ENCODE measurements around the gene DNAH2. TPM values are rescaled to one million over a fixed set of nuclear protein-coding genes. Genes with fewer than 3 reads are reported as not detected.

The DNAH2 gene
- total RNA-seq, 2 experiments from 2014 or later = not detected

- ChIA-PET POLR2A (no interaction called here), CTCF (interaction anchor here (0.5 to 2.0 kb wide), 6 partner anchors 9 to 139 kb away, joined by 3 to 12 read pairs (median 4); partner anchors contain the start of gene KDM6B)
- Mint-ChIP-seq H3K27me3 (no peaks in the 10 kb centered on the region), H3K36me3 (ENCODE audit: low read depth) (peaks cover 5% of the 10 kb centered on the region), H3K27ac (peak overlapping the region; percentile 83), H3K4me3 (peak overlapping the region; percentile 80), H3K4me1 (peaks cover 24% of the 10 kb centered on the region), H3K9me3 (no peaks in the 10 kb centered on the region)
- DNase-seq = no peak
Measured at GRCh38 chr17:7850701-7851437, 133.3 kb downstream of the DNAH2 start.

DNA sequence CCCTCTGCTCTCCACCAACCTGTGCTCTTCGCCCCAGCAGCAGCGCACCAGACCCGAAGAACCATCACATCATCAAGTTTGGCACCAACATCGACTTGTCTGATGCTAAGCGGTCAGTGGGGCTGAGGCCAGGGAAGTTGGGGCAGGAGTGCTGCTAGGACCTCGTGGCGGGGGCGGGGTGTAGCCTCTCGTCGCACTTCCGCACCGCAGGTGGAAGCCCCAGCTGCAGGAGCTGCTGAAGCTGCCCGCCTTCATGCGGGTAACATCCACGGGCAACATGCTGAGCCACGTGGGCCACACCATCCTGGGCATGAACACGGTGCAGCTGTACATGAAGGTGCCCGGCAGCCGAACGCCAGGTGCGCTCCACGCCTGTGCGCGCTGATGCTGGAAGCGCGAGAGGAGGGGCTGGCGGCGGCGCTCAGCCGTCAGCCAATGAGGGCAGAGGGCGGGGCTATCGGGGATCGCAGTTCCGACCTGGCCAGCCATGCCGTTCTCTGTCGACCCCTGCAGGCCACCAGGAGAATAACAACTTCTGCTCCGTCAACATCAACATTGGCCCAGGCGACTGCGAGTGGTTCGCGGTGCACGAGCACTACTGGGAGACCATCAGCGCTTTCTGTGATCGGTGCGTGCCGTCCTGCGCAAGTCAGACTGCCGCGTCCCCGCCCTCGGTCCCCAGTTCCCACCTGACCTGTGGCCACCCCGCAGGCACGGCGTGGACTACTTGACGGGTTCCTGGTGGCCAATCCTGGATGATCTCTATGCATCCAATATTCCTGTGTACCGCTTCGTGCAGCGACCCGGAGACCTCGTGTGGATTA lies 134.1 kb downstream of the DNAH2 start:
- peaks cover 6% of the 10 kb centered on the region for H3K36me3 Mint-ChIP-seq (ENCODE audit: low read depth)
- H3K4me1 Mint-ChIP-seq = peaks cover 24% of the 10 kb centered on the region
- no peaks in the 10 kb centered on the region for H3K9me3 Mint-ChIP-seq
- peak overlapping the region; percentile 80 for H3K4me3 Mint-ChIP-seq
- ChIA-PET POLR2A (no interaction called here), CTCF (interaction anchor here (0.5 to 2.0 kb wide), 5 partner anchors 10 to 138 kb away, joined by 3 to 12 read pairs (median 5); partner anchors contain the start of gene KDM6B)
- no peaks in the 10 kb centered on the region for H3K27me3 Mint-ChIP-seq
- H3K27ac Mint-ChIP-seq = peak overlapping the region; percentile 83
- DNase-seq = peak; percentile 95

- DNase-seq = no peak
- peaks cover 6% of the 10 kb centered on the region for H3K36me3 Mint-ChIP-seq (ENCODE audit: low read depth)
- peak overlapping the region; percentile 83 for H3K27ac Mint-ChIP-seq
- H3K27me3 Mint-ChIP-seq = no peaks in the 10 kb centered on the region
- POLR2A ChIA-PET = no interaction called here
- H3K9me3 Mint-ChIP-seq = no peaks in the 10 kb centered on the region
- peaks cover 22% of the 10 kb centered on the region for H3K4me1 Mint-ChIP-seq
- CTCF ChIA-PET = no interaction called here
- no peak overlapping the region for H3K4me3 Mint-ChIP-seq
Measured at GRCh38 chr17:7852262-7852670, 134.7 kb downstream of the DNAH2 start.

GRCh38 chr17:7852919-7853690 lies 135.6 kb downstream of the DNAH2 start:
- H3K27ac Mint-ChIP-seq = no peak overlapping the region
- H3K36me3 Mint-ChIP-seq (ENCODE audit: low read depth) = peaks cover 6% of the 10 kb centered on the region
- H3K9me3 Mint-ChIP-seq = no peaks in the 10 kb centered on the region
- POLR2A ChIA-PET = no interaction called here
- no peak for DNase-seq
- no peaks in the 10 kb centered on the region for H3K27me3 Mint-ChIP-seq
- peaks cover 22% of the 10 kb centered on the region for H3K4me1 Mint-ChIP-seq
- no peak overlapping the region for H3K4me3 Mint-ChIP-seq
- CTCF ChIA-PET = interaction anchor here (0.6 kb wide), 2 partner anchors 12 to 86 kb away, joined by 3 to 4 read pairs; no protein-coding TSS in a partner anchor

- Mint-ChIP-seq H3K9me3 (no peaks in the 10 kb centered on the region), H3K4me1 (peaks cover 22% of the 10 kb centered on the region), H3K27ac (peak overlapping the region; percentile 25), H3K27me3 (no peaks in the 10 kb centered on the region), H3K36me3 (ENCODE audit: low read depth) (peaks cover 6% of the 10 kb centered on the region), H3K4me3 (no peak overlapping the region)
- ChIA-PET POLR2A (no interaction called here), CTCF (interaction anchor here (0.6 kb wide), 2 partner anchors 12 to 86 kb away, joined by 3 to 4 read pairs; no protein-coding TSS in a partner anchor)
- DNase-seq = no peak
Measured at GRCh38 chr17:7853691-7854038, 136.1 kb downstream of the DNAH2 start.

DNA sequence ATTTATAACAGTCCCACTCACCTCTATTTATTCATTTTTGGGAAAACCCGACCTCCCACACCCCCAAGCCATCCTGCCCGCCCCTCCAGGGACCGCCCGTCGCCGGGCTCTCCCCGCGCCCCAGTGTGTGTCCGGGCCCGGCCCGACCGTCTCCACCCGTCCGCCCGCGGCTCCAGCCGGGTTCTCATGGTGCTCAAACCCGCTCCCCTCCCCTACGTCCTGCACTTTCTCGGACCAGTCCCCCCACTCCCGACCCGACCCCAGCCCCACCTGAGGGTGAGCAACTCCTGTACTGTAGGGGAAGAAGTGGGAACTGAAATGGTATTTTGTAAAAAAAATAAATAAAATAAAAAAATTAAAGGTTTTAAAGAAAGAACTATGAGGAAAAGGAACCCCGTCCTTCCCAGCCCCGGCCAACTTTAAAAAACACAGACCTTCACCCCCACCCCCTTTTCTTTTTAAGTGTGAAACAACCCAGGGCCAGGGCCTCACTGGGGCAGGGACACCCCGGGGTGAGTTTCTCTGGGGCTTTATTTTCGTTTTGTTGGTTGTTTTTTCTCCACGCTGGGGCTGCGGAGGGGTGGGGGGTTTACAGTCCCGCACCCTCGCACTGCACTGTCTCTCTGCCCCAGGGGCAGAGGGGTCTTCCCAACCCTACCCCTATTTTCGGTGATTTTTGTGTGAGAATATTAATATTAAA lies 136.7 kb downstream of the DNAH2 start:
- POLR2A ChIA-PET = no interaction called here
- Mint-ChIP-seq H3K4me1 (peaks cover 22% of the 10 kb centered on the region), H3K36me3 (ENCODE audit: low read depth) (peaks cover 6% of the 10 kb centered on the region), H3K4me3 (no peak overlapping the region), H3K27ac (no peak overlapping the region), H3K9me3 (no peaks in the 10 kb centered on the region), H3K27me3 (no peaks in the 10 kb centered on the region)
- DNase-seq = no peak
- CTCF ChIA-PET = no interaction called here

- H3K27me3 Mint-ChIP-seq = no peaks in the 10 kb centered on the region
- CTCF ChIA-PET = no interaction called here
- H3K4me1 Mint-ChIP-seq = peaks cover 18% of the 10 kb centered on the region
- H3K9me3 Mint-ChIP-seq = no peaks in the 10 kb centered on the region
- H3K36me3 Mint-ChIP-seq (ENCODE audit: low read depth) = peaks cover 4% of the 10 kb centered on the region
- peak; percentile 6 for DNase-seq
- POLR2A ChIA-PET = no interaction called here
- H3K27ac Mint-ChIP-seq = no peak within 1 kb of the TSS
- H3K4me3 Mint-ChIP-seq = no peak within 1 kb of the TSS
Measured at GRCh38 chr17:7854851-7855659, 137.5 kb downstream of the DNAH2 start, which contains the start of gene TMEM88. Gene TMEM88, plus strand, starts transcription at chr17:7855066. Its CDS starts 9 bp downstream, at chr17:7855075.

GRCh38 chr17:7855660-7856010 lies 138.1 kb downstream of the DNAH2 start:
- H3K36me3 Mint-ChIP-seq (ENCODE audit: low read depth) = peaks cover 4% of the 10 kb centered on the region
- POLR2A ChIA-PET = interaction anchor here (0.6 kb wide), 1 partner anchor 8 kb away, joined by 3 read pairs; no protein-coding TSS in a partner anchor
- no peaks in the 10 kb centered on the region for H3K9me3 Mint-ChIP-seq
- H3K27ac Mint-ChIP-seq = no peak overlapping the region
- no peaks in the 10 kb centered on the region for H3K27me3 Mint-ChIP-seq
- peak; percentile 5 for DNase-seq
- CTCF ChIA-PET = interaction anchor here (0.7 kb wide), 1 partner anchor 28 kb away, joined by 3 read pairs; no protein-coding TSS in a partner anchor
- peaks cover 18% of the 10 kb centered on the region for H3K4me1 Mint-ChIP-seq
- no peak overlapping the region for H3K4me3 Mint-ChIP-seq

DNA sequence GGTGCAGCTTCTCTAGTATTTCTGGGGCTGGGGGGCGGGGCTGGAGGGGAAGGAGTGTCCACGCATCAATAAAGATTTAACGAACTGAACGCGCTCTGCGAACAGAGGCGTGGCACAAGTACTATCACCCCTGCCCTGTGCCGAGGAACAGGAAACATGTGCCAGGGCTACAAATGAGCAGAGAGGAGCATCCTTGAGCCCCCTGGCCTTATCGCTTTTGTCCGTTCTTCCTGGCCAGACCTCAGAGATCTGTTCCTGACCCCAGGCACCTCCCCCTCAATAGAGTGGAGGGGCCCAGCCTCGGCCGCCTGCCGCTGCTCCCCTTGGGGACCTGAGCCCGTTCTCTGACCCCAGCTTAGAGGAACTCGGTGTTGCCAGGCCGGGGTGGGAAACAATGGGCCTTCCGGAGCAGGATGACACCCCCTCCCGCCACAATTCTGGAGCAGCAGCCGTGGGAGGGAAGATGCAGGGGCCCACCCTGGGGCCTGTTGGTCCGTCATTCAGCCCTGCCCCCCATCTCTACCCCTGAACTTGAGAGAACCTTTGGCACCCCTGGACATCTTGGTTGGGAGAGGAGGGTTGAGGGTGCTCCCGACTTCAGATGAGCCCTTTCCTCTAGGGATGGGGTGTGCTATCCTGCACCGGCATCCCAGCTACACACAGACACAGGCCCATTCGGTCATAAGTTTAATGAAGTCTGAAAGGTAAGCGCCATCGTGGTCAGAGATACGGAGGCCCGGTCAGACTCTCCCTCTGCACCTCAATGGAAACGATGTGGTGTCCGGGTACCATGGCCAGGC lies 138.7 kb downstream of the DNAH2 start:
- Mint-ChIP-seq H3K4me3 (no peak overlapping the region), H3K36me3 (ENCODE audit: low read depth) (peaks cover 4% of the 10 kb centered on the region), H3K27me3 (no peaks in the 10 kb centered on the region), H3K27ac (no peak overlapping the region), H3K9me3 (no peaks in the 10 kb centered on the region), H3K4me1 (peaks cover 12% of the 10 kb centered on the region)
- POLR2A ChIA-PET = interaction anchor here (0.6 kb wide), 1 partner anchor 8 kb away, joined by 3 read pairs; no protein-coding TSS in a partner anchor
- CTCF ChIA-PET = interaction anchor here (0.7 to 1.4 kb wide), 8 partner anchors 11 to 134 kb away, joined by 3 to 9 read pairs (median 3); partner anchors contain the start of gene KDM6B
- DNase-seq = peak; percentile 49

DNA sequence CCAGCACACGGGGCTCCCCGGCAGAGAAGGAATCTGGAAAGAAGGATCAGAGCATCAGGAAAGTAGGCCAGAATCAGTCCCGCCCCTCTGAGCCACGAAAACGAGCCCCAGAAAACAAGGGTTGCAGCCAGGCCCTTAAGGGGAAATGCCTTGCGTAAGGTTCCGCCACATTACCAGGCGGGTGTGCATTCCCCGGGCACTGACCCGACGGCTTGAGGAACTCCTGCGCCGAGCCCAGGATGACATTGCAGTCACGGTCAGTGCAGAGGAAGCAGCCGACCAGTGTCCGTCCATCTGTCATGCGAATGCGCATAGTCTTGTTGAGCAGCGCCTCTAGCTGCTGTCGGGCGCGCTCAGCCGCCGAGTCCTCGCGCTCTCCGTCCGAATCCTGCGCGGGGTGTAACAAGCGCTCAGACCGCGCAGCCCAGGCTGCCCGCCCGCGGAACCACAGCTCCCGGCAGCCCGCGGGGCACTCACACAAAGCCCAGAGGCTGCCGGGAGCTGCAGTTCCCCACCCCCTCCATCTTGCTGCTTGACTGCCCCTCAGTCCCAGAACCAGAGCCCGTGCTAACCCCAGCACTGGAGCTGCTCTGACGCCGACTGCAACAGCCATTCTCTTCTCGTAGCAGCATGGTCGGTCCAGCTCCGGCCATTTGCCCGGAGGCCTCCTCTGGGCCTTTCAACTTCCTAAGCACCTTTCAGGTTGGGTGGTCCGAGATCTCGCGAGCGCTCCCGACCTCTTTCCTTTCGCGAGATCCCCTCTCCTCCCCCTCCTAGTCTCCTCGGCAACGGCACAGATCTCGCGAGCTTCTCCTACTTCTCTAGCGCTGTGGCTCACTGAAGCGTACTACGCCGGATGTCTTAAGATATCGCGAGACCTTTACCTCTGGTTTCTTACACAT lies 139.5 kb downstream of the DNAH2 start, which contains the start of gene NAA38:
Gene NAA38, minus strand, starts transcription at position 749 of the 902 bp plus-strand sequence. Its CDS starts 96 bp downstream, at position 653.
- no peaks in the 10 kb centered on the region for H3K27me3 Mint-ChIP-seq
- CTCF ChIA-PET = interaction anchor here (0.8 to 1.4 kb wide), 13 partner anchors 10 to 184 kb away, joined by 3 to 9 read pairs (median 3); partner anchors contain the start of gene KDM6B

More for the DNA sequence above, 139.5 kb downstream of the DNAH2 start, which contains the start of gene NAA38:
- Mint-ChIP-seq H3K36me3 (ENCODE audit: low read depth) (peaks cover 4% of the 10 kb centered on the region), H3K9me3 (no peaks in the 10 kb centered on the region), H3K4me1 (peaks cover 9% of the 10 kb centered on the region), H3K27ac (no peak within 1 kb of the TSS), H3K4me3 (no peak within 1 kb of the TSS)
- peak; percentile 98 for DNase-seq
- POLR2A ChIA-PET = interaction anchor here (0.5 to 0.6 kb wide), 2 partner anchors 133 to 842 kb away, joined by 3 to 7 read pairs; a partner anchor contains a TSS
